ENCODE measurements around the gene SMCO1.
"Not testable (repeated sequence)": the region's sequence is repeated elsewhere in the genome, so short reads cannot be mapped to it uniquely, and the experiment has no call there.

Gene SMCO1

GRCh38 chr3:196514913-196515621 lies at the start of gene SMCO1:
Gene SMCO1, minus strand, starts transcription at chr3:196515346. Its CDS starts 137 bp downstream, at chr3:196515209.
- DNase-seq = no peak

- peak; percentile 62 for DNase-seq
These were observed 48.6 kb upstream of the SMCO1 start for GRCh38 chr3:196563721-196564225.

GRCh38 chr3:196559826-196560225 lies 44.7 kb upstream of the SMCO1 start:
- no peak for DNase-seq

GRCh38 chr3:196558476-196558875 lies 43.3 kb upstream of the SMCO1 start:
- DNase-seq = no peak

GRCh38 chr3:196557236-196557635 lies 42.1 kb upstream of the SMCO1 start:
- DNase-seq = no peak

GRCh38 chr3:196555295-196555694 lies 40.1 kb upstream of the SMCO1 start:
- no peak for DNase-seq

- no peak for DNase-seq
These were observed 39.1 kb upstream of the SMCO1 start for GRCh38 chr3:196554205-196554604.

GRCh38 chr3:196553551-196553950 lies 38.4 kb upstream of the SMCO1 start:
- DNase-seq = no peak

GRCh38 chr3:196552253-196552652 lies 37.1 kb upstream of the SMCO1 start:
- no peak for DNase-seq

- DNase-seq = not testable (repeated sequence)
These were observed 35.0 kb upstream of the SMCO1 start for GRCh38 chr3:196550172-196550571.

GRCh38 chr3:196549312-196549711 lies 34.2 kb upstream of the SMCO1 start:
- DNase-seq = not testable (repeated sequence)

GRCh38 chr3:196547067-196547466 lies 31.9 kb upstream of the SMCO1 start:
- no peak for DNase-seq

GRCh38 chr3:196546537-196546936 lies 31.4 kb upstream of the SMCO1 start:
- no peak for DNase-seq

GRCh38 chr3:196544491-196544992 lies 29.4 kb upstream of the SMCO1 start:
- no peak for DNase-seq

GRCh38 chr3:196541684-196542445 lies 26.7 kb upstream of the SMCO1 start:
- no peak for DNase-seq

GRCh38 chr3:196537319-196537984 lies 22.3 kb upstream of the SMCO1 start:
- peak; percentile 67 for DNase-seq

- no peak for DNase-seq
These were observed 18.1 kb upstream of the SMCO1 start for GRCh38 chr3:196533260-196533681.

- no peak for DNase-seq
These were observed 16.3 kb upstream of the SMCO1 start for GRCh38 chr3:196531418-196531817.

GRCh38 chr3:196528639-196529233 lies 13.6 kb upstream of the SMCO1 start:
- peak; percentile 76 for DNase-seq

- DNase-seq = no peak
These were observed 10.0 kb upstream of the SMCO1 start for GRCh38 chr3:196525141-196525540.

- DNase-seq = no peak
These were observed 9.4 kb upstream of the SMCO1 start for GRCh38 chr3:196524527-196524926.

- DNase-seq = no peak
These were observed 8.7 kb upstream of the SMCO1 start for GRCh38 chr3:196523841-196524240.

GRCh38 chr3:196521291-196521690 lies 6.1 kb upstream of the SMCO1 start:
- not testable (repeated sequence) for DNase-seq

Data from CD4-positive, alpha-beta T cell treated with Interleukin-10 for 1 hour (primary cell).